ENCODE data around the gene ZNF689.

Gene ZNF689

GRCh38 chr16:30559690-30560089 lies 50.5 kb downstream of the ZNF689 start:
- DNase-seq = no peak

GRCh38 chr16:30558789-30559377 lies 51.3 kb downstream of the ZNF689 start:
- no peak for DNase-seq

- DNase-seq = peak; percentile 98
Measured at GRCh38 chr16:30557957-30558788, 52.0 kb downstream of the ZNF689 start, which contains the start of gene ZNF764. ZNF764 (minus strand) TSS chr16:30558374; CDS start chr16:30558182, 192 bp downstream.

- no peak for DNase-seq
Measured at GRCh38 chr16:30557707-30557956, 52.6 kb downstream of the ZNF689 start.

- DNase-seq = no peak
Measured at GRCh38 chr16:30556125-30556473, 54.1 kb downstream of the ZNF689 start.

GRCh38 chr16:30555315-30556124 lies 54.7 kb downstream of the ZNF689 start:
- DNase-seq = no peak

GRCh38 chr16:30554557-30555314 lies 55.5 kb downstream of the ZNF689 start:
- DNase-seq = no peak

GRCh38 chr16:30553393-30553899 lies 56.7 kb downstream of the ZNF689 start:
- DNase-seq = no peak

GRCh38 chr16:30552956-30553355 lies 57.2 kb downstream of the ZNF689 start:
- no peak for DNase-seq

Data from CD4-positive, alpha-beta T cell treated with Interferon gamma for 1 hour (primary cell).